Brain microvascular endothelial cell (primary cell): Measurements from ENCODE around the gene TMED8.

Source experiments
- DNase-seq: peaks from one replicate; pipeline ENCODE4 v3.0.0-alpha.2; 2020
- H3K27ac ChIP-seq: fragments of 250-450 bp; sonication (Bioruptor Pico); 2 replicates; pipeline ENCODE4 v1.5.1; 2020; ENCODE audit warnings: mild to moderate bottlenecking, moderate library complexity
- H3K27me3 ChIP-seq: fragments of 250-450 bp; sonication (Bioruptor Pico); replicated peaks from 2 replicates; pipeline ENCODE4 v1.5.1; 2020; ENCODE audit warnings: mild to moderate bottlenecking
- H3K36me3 ChIP-seq: fragments of 250-450 bp; sonication (Bioruptor Pico); replicated peaks from 2 replicates; pipeline ENCODE4 v1.5.1; 2020; ENCODE audit warnings: mild to moderate bottlenecking
- H3K4me3 ChIP-seq: 2 replicates; pipeline ENCODE4 v1.5.1; 2011; ENCODE audit warnings: low read depth, mild to moderate bottlenecking, control low read depth, low read length, moderate library complexity
- CTCF ChIP-seq: IDR thresholded peaks from 2 replicates; pipeline ENCODE4 v1.5.1; 2011; ENCODE audit warnings: low read depth, mild to moderate bottlenecking, moderate library complexity, low read length, control low read depth, inconsistent platforms; ENCODE audit errors: missing control alignments
- in situ Hi-C: cut with HindIII; loops from 2 replicates; pipeline ENCODE4 v1.10.0; 2017; ENCODE audit warnings: low sequenced_read_pairs, low pct_ligation_motif_present

TMED8 gene

GRCh38 chr14:77403768-77404167, 26.9 kb upstream of the TMED8 start:
- no peak for DNase-seq
- no peaks in the 10 kb centered on the region for H3K27me3 ChIP-seq
- TF ChIP-seq CTCF = no peak
- no peak overlapping the region for H3K27ac ChIP-seq
- in situ Hi-C loops = no loop called here
- no peaks in the 10 kb centered on the region for H3K36me3 ChIP-seq
- H3K4me3 ChIP-seq = no peak overlapping the region

DNA sequence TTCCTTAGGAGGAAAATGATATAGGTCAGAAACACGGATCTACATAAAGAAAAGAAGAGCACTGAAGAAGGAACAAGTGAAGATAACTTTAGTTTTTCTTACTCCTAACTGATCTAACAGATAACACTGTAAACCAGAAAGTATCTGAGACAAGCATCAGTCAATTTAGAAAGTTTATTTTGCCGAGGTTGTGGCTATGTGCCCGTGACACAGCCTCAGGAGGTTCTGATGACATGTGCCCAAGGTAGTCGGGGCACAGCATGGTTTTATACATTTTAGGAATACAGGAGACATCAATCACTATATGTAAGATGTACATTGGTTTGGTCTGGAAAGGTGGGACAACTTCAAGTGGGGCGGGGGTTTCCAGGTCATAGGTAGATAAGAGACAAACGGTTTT, 23.3 kb upstream of the TMED8 start:
- no peak overlapping the region for H3K27ac ChIP-seq
- no peaks in the 10 kb centered on the region for H3K36me3 ChIP-seq
- no peak for DNase-seq
- no peak for TF ChIP-seq CTCF
- in situ Hi-C loops = no loop called here
- H3K4me3 ChIP-seq = no peak overlapping the region
- no peaks in the 10 kb centered on the region for H3K27me3 ChIP-seq

DNA sequence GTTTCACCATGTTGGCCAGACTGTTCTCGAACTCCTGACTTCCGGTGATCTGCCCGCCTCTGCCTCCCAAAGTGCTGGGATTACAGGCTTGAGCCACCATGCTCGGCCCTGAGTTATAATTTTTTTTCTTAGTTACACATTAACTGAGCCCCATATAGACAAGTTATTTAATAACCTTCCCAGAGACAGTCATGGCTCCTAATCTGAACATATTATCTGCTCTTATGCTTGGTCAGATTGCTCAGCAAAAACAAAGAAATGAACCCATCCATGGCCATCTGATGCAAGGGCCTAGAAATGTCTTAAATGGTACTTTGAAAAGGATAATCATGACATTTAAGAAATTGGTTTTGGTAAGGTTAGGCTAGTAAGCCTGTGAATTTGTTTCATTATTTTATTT, 13.3 kb upstream of the TMED8 start:
- no peak overlapping the region for H3K27ac ChIP-seq
- in situ Hi-C loops = no loop called here
- no peak for DNase-seq
- no peaks in the 10 kb centered on the region for H3K36me3 ChIP-seq
- H3K4me3 ChIP-seq = no peak overlapping the region
- H3K27me3 ChIP-seq = no peaks in the 10 kb centered on the region
- TF ChIP-seq CTCF = no peak

DNA sequence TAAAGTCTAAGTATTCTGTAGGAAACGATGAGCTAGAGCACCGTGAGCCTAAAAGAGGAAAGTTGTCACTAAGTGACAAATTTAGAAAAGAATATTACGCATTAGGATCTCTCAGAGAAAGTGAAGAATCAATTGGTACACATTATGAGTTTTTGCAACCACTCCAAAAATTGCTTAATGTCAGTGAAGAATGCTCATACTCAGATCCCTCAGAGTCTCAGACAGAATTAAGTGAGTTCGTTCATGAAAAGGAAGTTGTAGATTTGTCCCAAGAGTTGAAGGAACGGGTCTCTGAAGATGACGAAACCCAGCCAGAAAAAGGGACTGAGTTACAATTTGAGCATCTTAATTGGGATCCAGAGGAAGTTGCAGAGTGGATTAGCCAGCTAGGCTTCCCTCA, 1.8 kb upstream of the TMED8 start:
- no peak overlapping the region for H3K4me3 ChIP-seq
- no peaks in the 10 kb centered on the region for H3K27me3 ChIP-seq
- H3K36me3 ChIP-seq = no peaks in the 10 kb centered on the region
- H3K27ac ChIP-seq = no peak overlapping the region
- no peak for TF ChIP-seq CTCF
- in situ Hi-C loops = no loop called here
- DNase-seq = no peak

- TF ChIP-seq CTCF = no peak
- no peak for DNase-seq
- Histone ChIP-seq H3K27me3 (no peaks in the 10 kb centered on the region), H3K4me3 (peak overlapping the region; percentile 89), H3K27ac (peak overlapping the region; percentile 73), H3K36me3 (no peaks in the 10 kb centered on the region)
- in situ Hi-C loops = no loop called here
Measured at GRCh38 chr14:77377502-77377844, 579 bp upstream of the TMED8 start.

DNA sequence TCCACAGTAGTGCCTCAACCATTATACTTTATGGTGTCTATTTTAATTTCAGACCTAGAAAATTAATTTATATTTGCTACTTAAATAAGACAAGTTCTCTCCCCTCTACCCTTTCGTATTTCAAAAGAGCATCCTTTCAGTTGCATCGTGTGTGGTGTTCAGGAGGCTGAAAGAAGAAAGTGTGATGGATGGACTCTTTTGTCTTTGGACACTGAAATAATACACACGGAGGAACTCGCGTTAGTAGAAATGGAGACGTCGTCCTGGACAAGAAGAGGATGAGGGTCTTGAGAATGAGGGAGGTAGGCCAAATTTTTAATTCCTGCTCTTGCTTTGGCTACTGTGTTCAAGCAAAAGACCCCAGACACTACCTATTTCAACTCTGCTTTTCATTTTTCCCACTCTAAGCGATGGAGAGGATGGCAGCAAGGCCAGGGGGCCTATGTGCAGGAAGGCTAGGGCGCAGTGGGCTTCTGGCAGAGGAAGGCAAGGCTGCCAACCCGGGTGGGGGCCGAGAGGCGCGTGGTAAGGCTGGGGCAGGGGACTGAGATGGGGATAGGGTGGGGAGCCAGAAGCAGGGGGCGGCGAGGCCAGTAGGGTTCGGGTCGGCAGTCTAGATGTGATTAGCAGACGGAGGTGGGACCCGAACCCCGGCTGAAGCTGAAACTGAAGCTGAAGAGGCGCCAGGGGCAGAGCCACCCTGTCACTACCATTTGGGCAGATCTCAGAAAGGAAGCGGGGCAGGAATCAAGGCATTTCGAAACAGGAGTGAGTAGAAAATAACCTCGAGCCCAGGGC, 722 bp downstream of the TMED8 start:
- TF ChIP-seq CTCF = no peak
- in situ Hi-C loops = no loop called here
- Histone ChIP-seq H3K27ac (peak overlapping the region; percentile 73), H3K27me3 (no peaks in the 10 kb centered on the region), H3K36me3 (no peaks in the 10 kb centered on the region), H3K4me3 (peak overlapping the region; percentile 89)
- peak; percentile 7 for DNase-seq
